ENCODE data around the gene ARHGDIG. TPM values are rescaled to one million over a fixed set of nuclear protein-coding genes. Genes with fewer than 3 reads are reported as not detected.
"Not testable (repeated sequence)": the region's sequence is repeated elsewhere in the genome, so short reads cannot be mapped to it uniquely, and the experiment has no call there.

Gene ARHGDIG
- 1.2 TPM in 1 of 2 replicates, not detected in the other for total RNA-seq

- no peak for DNase-seq
Observed at GRCh38 chr16:280552-280951, at the start of gene ARHGDIG. ARHGDIG (plus strand) TSS chr16:280591; CDS start chr16:280681, 90 bp downstream.

- no peak for DNase-seq
Observed at GRCh38 chr16:230949-231348, 49.4 kb upstream of the ARHGDIG start.

- DNase-seq = peak; percentile 93
Observed at GRCh38 chr16:234468-235305, 45.7 kb upstream of the ARHGDIG start, which contains the start of gene FAM234A. FAM234A (plus strand) TSS chr16:234821; CDS start chr16:254414, 19,593 bp downstream.

GRCh38 chr16:239948-240277 lies 40.5 kb upstream of the ARHGDIG start:
- no peak for DNase-seq

GRCh38 chr16:240559-240958 lies 39.8 kb upstream of the ARHGDIG start:
- no peak for DNase-seq

GRCh38 chr16:242281-242680 lies 38.1 kb upstream of the ARHGDIG start:
- no peak for DNase-seq

GRCh38 chr16:243348-243747 lies 37.0 kb upstream of the ARHGDIG start:
- no peak for DNase-seq

GRCh38 chr16:245105-245504 lies 35.3 kb upstream of the ARHGDIG start:
- DNase-seq = no peak

- DNase-seq = no peak
Observed at GRCh38 chr16:247027-247426, 33.4 kb upstream of the ARHGDIG start.

- DNase-seq = no peak
Observed at GRCh38 chr16:249431-249830, 31.0 kb upstream of the ARHGDIG start.

GRCh38 chr16:252366-253337 lies 27.7 kb upstream of the ARHGDIG start:
- peak; percentile 32 for DNase-seq

- no peak for DNase-seq
Observed at GRCh38 chr16:253833-254232, 26.6 kb upstream of the ARHGDIG start.

- no peak for DNase-seq
Observed at GRCh38 chr16:254461-254860, 25.9 kb upstream of the ARHGDIG start.

GRCh38 chr16:255183-255582 lies 25.2 kb upstream of the ARHGDIG start:
- DNase-seq = no peak

GRCh38 chr16:258091-258490 lies 22.3 kb upstream of the ARHGDIG start:
- not testable (repeated sequence) for DNase-seq

- no peak for DNase-seq
Observed at GRCh38 chr16:259226-259625, 21.2 kb upstream of the ARHGDIG start.

GRCh38 chr16:259814-260253 lies 20.6 kb upstream of the ARHGDIG start:
- no peak for DNase-seq

- no peak for DNase-seq
Observed at GRCh38 chr16:260326-260725, 20.1 kb upstream of the ARHGDIG start.

- DNase-seq = no peak
Observed at GRCh38 chr16:261031-261691, 19.2 kb upstream of the ARHGDIG start.

- DNase-seq = no peak
Observed at GRCh38 chr16:262121-262745, 18.2 kb upstream of the ARHGDIG start.

- DNase-seq = no peak
Observed at GRCh38 chr16:263182-263774, 17.1 kb upstream of the ARHGDIG start.

- DNase-seq = no peak
Observed at GRCh38 chr16:263944-264343, 16.4 kb upstream of the ARHGDIG start.

Measured in dermis blood vessel endothelial cell (primary cell).